ENCODE data around the gene ESYT2.

The ESYT2 gene

DNA sequence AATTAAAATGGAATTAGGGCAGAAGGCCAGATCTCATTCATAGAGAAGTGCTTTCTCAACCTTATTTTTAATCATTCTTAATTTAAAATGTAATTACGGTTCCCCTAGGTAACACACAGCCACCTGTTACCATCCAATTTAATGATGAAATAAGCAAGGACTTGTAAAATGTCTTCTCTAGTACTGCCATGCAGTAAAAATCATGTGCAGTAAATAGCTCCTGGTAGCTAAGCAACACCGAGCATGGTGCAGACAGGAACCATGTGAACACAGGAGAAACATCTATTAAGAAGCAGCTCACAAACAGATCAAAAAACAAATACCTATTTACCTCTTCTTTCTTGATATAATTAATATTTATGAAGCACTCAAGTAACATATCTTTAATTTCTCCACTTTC is 139.8 kb downstream of the ESYT2 start:
- in situ Hi-C loops (cut with MboI; ENCODE audit: low sequenced_read_pairs, unreplicated experiment), result no loop called here
- TF ChIP-seq, protein P1, sequence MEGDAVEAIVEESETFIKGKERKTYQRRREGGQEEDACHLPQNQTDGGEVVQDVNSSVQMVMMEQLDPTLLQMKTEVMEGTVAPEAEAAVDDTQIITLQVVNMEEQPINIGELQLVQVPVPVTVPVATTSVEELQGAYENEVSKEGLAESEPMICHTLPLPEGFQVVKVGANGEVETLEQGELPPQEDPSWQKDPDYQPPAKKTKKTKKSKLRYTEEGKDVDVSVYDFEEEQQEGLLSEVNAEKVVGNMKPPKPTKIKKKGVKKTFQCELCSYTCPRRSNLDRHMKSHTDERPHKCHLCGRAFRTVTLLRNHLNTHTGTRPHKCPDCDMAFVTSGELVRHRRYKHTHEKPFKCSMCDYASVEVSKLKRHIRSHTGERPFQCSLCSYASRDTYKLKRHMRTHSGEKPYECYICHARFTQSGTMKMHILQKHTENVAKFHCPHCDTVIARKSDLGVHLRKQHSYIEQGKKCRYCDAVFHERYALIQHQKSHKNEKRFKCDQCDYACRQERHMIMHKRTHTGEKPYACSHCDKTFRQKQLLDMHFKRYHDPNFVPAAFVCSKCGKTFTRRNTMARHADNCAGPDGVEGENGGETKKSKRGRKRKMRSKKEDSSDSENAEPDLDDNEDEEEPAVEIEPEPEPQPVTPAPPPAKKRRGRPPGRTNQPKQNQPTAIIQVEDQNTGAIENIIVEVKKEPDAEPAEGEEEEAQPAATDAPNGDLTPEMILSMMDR (IDR thresholded peaks at IDR 0.05; ENCODE audit: borderline replicate concordance, control extremely low read depth, extremely low read depth, insufficient read depth, missing control alignments), result no peak
- no peak for DNase-seq (ENCODE audit: low spot score)

DNA sequence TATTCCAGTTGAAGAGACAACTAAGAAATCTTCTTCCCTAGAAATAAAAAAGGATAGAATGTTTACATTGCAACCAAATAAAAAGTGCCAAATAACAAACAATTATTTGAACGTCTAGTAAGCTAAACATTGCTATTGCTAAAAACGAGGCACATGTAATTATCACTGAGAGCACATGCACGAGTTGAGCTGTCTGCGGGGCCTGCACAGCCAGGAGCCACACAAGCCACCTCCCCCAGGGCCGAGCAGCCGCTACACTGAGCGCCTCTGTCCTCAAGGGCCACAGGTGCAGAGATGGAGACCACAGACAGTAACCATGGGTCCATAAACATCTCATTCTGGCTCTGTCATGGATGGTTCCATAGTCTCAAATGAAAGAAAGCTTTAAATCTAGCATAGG is 141.9 kb downstream of the ESYT2 start:
- in situ Hi-C loops (cut with MboI; ENCODE audit: low sequenced_read_pairs, unreplicated experiment), result no loop called here
- TF ChIP-seq, protein P1 (IDR thresholded peaks at IDR 0.05; ENCODE audit: borderline replicate concordance, control extremely low read depth, extremely low read depth, insufficient read depth, missing control alignments), result no peak
- no peak for DNase-seq (ENCODE audit: low spot score)

DNA sequence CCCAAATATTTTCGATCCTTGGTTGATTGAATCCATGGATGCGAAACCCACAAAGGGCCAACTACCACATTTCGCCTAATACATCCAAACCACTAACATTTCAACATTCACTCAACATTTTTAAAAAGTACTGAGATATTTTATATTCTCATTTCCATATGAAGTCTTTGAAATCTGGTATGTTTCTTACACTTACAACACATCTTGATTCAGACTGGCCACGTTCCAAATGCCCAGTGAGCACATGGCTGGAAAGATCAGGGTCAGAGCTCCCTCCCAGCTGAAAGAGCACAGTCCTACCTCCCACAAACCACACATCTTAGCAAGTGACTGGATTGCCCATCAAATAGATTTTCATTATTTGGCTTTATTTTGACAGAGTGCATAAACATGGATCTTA is 143.6 kb downstream of the ESYT2 start:
- TF ChIP-seq, protein P1 (IDR thresholded peaks at IDR 0.05; ENCODE audit: borderline replicate concordance, control extremely low read depth, extremely low read depth, insufficient read depth, missing control alignments), result no peak
- DNase-seq (ENCODE audit: low spot score), result no peak
- in situ Hi-C loops (cut with MboI; ENCODE audit: low sequenced_read_pairs, unreplicated experiment), result no loop called here

DNA sequence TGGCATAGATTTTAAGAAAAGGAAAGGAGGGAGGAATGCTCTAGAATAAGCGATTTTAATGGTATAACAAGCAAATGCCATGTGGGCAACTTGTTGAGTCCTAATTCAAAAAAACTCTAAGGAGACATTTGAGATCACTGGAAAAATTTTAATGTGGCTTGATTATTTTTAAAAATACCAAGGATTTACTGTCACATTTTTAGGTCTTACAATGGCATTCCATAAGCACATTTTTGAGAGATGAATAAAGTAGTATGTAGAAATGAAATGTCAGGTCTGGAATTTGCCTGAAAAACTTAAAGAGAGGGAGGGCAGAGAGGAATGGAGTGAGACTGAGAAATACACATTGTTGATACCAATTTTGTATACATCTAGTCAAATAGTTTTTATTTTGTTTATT is 145.0 kb downstream of the ESYT2 start:
- in situ Hi-C loops (cut with MboI; ENCODE audit: low sequenced_read_pairs, unreplicated experiment), result no loop called here
- no peak for DNase-seq (ENCODE audit: low spot score)
- TF ChIP-seq, protein P1 (IDR thresholded peaks at IDR 0.05; ENCODE audit: borderline replicate concordance, control extremely low read depth, extremely low read depth, insufficient read depth, missing control alignments), result no peak

DNA sequence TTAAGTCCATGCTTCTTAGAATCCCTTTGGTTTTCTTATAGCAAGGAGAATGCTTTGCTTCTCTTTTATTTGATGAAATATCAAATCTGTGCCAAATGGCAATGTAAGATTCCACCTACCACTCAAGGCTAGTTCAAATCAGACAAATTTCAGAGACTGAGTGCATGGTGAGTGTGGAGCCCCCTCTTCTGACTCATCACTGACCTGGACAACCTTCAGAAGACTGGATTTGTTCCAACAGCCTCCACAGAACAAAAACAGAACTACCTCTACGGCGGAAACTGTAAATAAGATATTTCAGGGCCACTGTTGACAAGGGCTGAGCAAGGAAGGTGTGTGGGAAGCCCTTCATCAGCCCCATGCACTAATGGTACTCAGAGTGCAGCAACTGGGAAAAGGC is 145.8 kb downstream of the ESYT2 start:
- TF ChIP-seq, protein P1 (IDR thresholded peaks at IDR 0.05; ENCODE audit: borderline replicate concordance, control extremely low read depth, extremely low read depth, insufficient read depth, missing control alignments), result no peak
- no peak for DNase-seq (ENCODE audit: low spot score)
- in situ Hi-C loops (cut with MboI; ENCODE audit: low sequenced_read_pairs, unreplicated experiment), result no loop called here

DNA sequence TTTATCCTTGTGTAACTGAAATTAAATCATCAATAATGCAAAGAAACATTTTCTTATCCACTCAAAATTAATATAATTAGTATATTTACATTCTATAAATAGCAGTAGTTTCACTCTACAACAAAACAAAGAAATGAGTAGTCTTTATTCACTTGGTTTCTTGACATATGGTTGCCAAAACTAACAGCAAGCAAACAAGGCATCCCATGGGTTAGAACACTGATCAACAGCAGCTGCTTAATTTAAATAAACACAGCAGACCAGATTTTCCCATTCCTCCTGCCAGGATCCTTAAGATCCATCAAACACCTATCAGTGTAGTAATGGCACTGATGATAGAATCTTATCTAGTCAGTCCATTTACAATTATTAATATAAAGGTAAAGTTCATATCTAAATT is 146.9 kb downstream of the ESYT2 start:
- in situ Hi-C loops (cut with MboI; ENCODE audit: low sequenced_read_pairs, unreplicated experiment), result no loop called here
- TF ChIP-seq, protein P1 (IDR thresholded peaks at IDR 0.05; ENCODE audit: borderline replicate concordance, control extremely low read depth, extremely low read depth, insufficient read depth, missing control alignments), result no peak
- no peak for DNase-seq (ENCODE audit: low spot score)

Data from GM13976 (cell line).